IMR-90 (cell line): Measurements from ENCODE around the gene URB1.

Experiments
- BHLHE40 ChIP-seq: fragments of 150-350 bp; IDR thresholded peaks from 2 replicates; pipeline ENCODE4 v1.6.1; 2016; ENCODE audit warnings: mild to moderate bottlenecking, low read depth, low read length
- CEBPB ChIP-seq: IDR thresholded peaks from 2 replicates; pipeline ENCODE4 v1.6.1; 2012; ENCODE audit warnings: low read depth, low read length, improper control_type of control experiment
- CHD1 ChIP-seq: IDR thresholded peaks from 2 replicates; pipeline ENCODE4 v1.6.1; 2012; ENCODE audit warnings: low read depth, low read length, improper control_type of control experiment
- CTCF ChIP-seq: conservative IDR thresholded peaks from 2 replicates; pipeline ENCODE4 v1.5.1; 2012; ENCODE audit warnings: mild to moderate bottlenecking, low read depth, low read length, improper control_type of control experiment
- MAZ ChIP-seq: IDR thresholded peaks from 2 replicates; pipeline ENCODE4 v1.6.1; 2012; ENCODE audit warnings: low read depth, mild to moderate bottlenecking, low read length, improper control_type of control experiment, moderate library complexity, borderline replicate concordance
- MXI1 ChIP-seq: IDR thresholded peaks from 2 replicates; pipeline ENCODE4 v1.6.1; 2012; ENCODE audit warnings: low read depth, mild to moderate bottlenecking, low read length, moderate library complexity, borderline replicate concordance
- NFE2L2 ChIP-seq: fragments of 150-350 bp; IDR thresholded peaks from 2 replicates; pipeline ENCODE4 v1.6.1; 2016; ENCODE audit warnings: low read depth, mild to moderate bottlenecking, low read length
- POLR2A ChIP-seq: IDR thresholded peaks from 2 replicates; pipeline ENCODE4 v1.6.1; 2012; ENCODE audit warnings: mild to moderate bottlenecking, low read depth, low read length
- RAD21 ChIP-seq: IDR thresholded peaks from 2 replicates; pipeline ENCODE4 v1.6.1; 2012; ENCODE audit warnings: low read length, improper control_type of control experiment
- RCOR1 ChIP-seq: IDR thresholded peaks from 2 replicates; pipeline ENCODE4 v1.6.1; 2012; ENCODE audit warnings: mild to moderate bottlenecking, low read length, improper control_type of control experiment; ENCODE audit not compliant: insufficient replicate concordance
- RFX5 ChIP-seq: IDR thresholded peaks from 2 replicates; pipeline ENCODE4 v1.8.0; 2012; ENCODE audit warnings: low read depth, mild to moderate bottlenecking, low read length, moderate library complexity
- SMC3 ChIP-seq: fragments of 150-350 bp; IDR thresholded peaks from 2 replicates; pipeline ENCODE4 v1.6.1; 2016; ENCODE audit warnings: low read depth, mild to moderate bottlenecking, antibody characterized with exemption, low read length, moderate library complexity
- USF2 ChIP-seq: fragments of 150-350 bp; IDR thresholded peaks from 2 replicates; pipeline ENCODE4 v1.6.1; 2017; ENCODE audit warnings: mild to moderate bottlenecking, antibody characterized with exemption, low read length, low read depth

DNA sequence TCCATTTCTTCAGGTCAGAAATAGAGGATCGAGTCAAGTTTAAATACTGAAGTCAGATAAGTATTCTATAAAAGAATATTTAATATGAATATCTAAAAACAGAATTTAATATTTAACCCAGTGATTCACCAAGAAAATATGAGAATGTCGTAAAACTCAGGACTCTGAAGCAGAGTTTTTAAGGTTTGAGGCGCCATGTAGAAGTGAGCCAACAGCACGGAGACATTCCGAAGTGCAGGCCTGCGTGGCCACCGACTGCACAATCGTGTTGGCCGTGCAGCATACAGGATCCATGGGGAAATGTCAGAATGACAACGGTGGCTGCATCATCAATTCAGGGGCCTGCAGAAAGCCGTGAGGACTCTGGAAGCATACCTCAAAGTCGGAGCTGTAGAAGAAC is 70.7 kb downstream of the URB1 start:
- TF ChIP-seq BHLHE40 (no peak), POLR2A (no peak), CTCF (no peak), CHD1 (no peak), RCOR1 (no peak), SMC3 (no peak), USF2 (no peak), MAZ (no peak), CEBPB (no peak), RFX5 (no peak), MXI1 (no peak), RAD21 (no peak), NFE2L2 (no peak)
